Small intestine (tissue), 7 donors: Measurements from ENCODE around the gene SEC14L1. TPM values are rescaled to one million over a fixed set of nuclear protein-coding genes. Genes with fewer than 3 reads are reported as not detected.

Experiments used
- DNase-seq, 2 donors: peaks; one replicate each; pipeline versions ENCODE4 v3.0.0 to v3.0.0-alpha.2; 2013
- FAIRE-seq: peaks from 2 replicates; lab custom pipeline; 2012; peaks lifted over from hg19 to GRCh38; lab: Jason Lieb, UNC
- H3K27ac ChIP-seq, 3 donors: one replicate each; pipeline ENCODE4 v1.5.1; 2013; ENCODE audit warnings: low read length in 2 of 3, mild to moderate bottlenecking in 2 of 3, control low read depth in 1 of 3, inconsistent platforms in 1 of 3, low read depth in 1 of 3, moderate library complexity in 1 of 3
- H3K27me3 ChIP-seq, 3 donors: one replicate each; pipeline ENCODE4 v1.6.1; 2013; ENCODE audit warnings: low read length in 3 of 3, inconsistent platforms in 1 of 3; ENCODE audit not compliant: control insufficient read depth in 3 of 3, insufficient read depth in 3 of 3
- H3K36me3 ChIP-seq, 3 donors: one replicate each; pipeline ENCODE4 v1.6.1; 2013; ENCODE audit warnings: low read length in 3 of 3, inconsistent platforms in 1 of 3, low read depth in 1 of 3, mild to moderate bottlenecking in 1 of 3, moderate library complexity in 1 of 3; ENCODE audit not compliant: control insufficient read depth in 3 of 3, insufficient read depth in 2 of 3
- H3K4me1 ChIP-seq, 3 donors: one replicate each; pipeline ENCODE4 v1.6.1; 2013; ENCODE audit warnings: low read length in 2 of 3, inconsistent platforms in 1 of 3, low read depth in 1 of 3, mild to moderate bottlenecking in 1 of 3, moderate library complexity in 1 of 3; ENCODE audit not compliant: control insufficient read depth in 3 of 3, insufficient read depth in 2 of 3
- H3K4me3 ChIP-seq, 3 donors: one replicate each; pipeline ENCODE4 v1.5.1; 2013; ENCODE audit warnings: low read length in 3 of 3, control low read depth in 1 of 3, inconsistent platforms in 1 of 3, low read depth in 1 of 3, mild to moderate bottlenecking in 1 of 3, moderate library complexity in 1 of 3
- H3K9me3 ChIP-seq, 2 donors: one replicate each; pipeline ENCODE4 v1.6.1; 2013; ENCODE audit warnings: low read depth in 1 of 2, low read length in 1 of 2; ENCODE audit not compliant: control insufficient read depth in 2 of 2, insufficient read depth in 1 of 2
- WGBS, 3 donors: extraction: QIAGEN DNeasy Blood & Tissue Kit; methylation state at CpG; one replicate each; pipeline ENCODE4 v1.1.7; 2013; 5-methylcytosine and 5-hydroxymethylcytosine counted together
- polyA plus RNA-seq, 4 donors: library from polyadenylated mRNA; stranded (reverse) in 3 of 4; unstranded in 1 of 4; fragments of 200-250 nt in 3 of 4; fragments of 120-200 nt in 1 of 4; gene quantifications; one replicate each; pipeline versions ENCODE4 v1.2.1 to v1.2.3, GENCODE V29; 2013
- donor health status: healthy with polysubstance abuse.
- donor health status: control.
- donor health status: control.
- donor health status: Bipolar disorder and iron deficiency.
- donor health status: healthy.

The SEC14L1 gene
- polyA plus RNA-seq, 4 donors = 14.5 to 27.4 (median 20.7) TPM

DNA sequence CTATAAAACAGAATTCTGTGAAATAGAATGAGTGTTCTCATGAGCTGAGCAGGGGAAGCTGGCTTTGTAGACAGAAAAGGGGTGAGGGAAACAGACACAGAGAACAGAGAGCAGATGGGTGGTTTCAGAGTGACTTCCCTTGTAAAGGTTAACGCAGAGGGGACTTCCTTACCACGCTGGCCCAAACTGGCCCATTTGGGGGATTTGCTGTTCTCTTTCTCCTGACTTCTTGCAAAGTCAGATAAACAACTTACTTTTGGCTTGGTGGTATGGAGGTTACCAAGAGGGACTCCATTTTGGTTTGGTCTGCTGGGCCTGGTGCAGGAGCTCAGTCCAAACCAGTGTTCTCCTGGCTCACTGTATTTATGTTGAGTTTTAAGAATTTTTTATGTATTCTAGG lies 48.4 kb downstream of the SEC14L1 start:
- H3K4me1 ChIP-seq = peaks cover 0 to 6% (median 0%) of the 10 kb centered on the region in 3 donors
- peaks cover 0 to 27% (median 4%) of the 10 kb centered on the region in 3 donors for H3K36me3 ChIP-seq
- 54 to 85% (median 80%) methylated on average over 2 of the region's 2 CpGs for WGBS, 3 donors
- no peaks in the 10 kb centered on the region for H3K9me3 ChIP-seq
- no peak overlapping the region for H3K27ac ChIP-seq
- FAIRE-seq (no peak), DNase-seq (no peak)
- H3K4me3 ChIP-seq = no peak overlapping the region
- H3K27me3 ChIP-seq = no peaks in the 10 kb centered on the region

DNA sequence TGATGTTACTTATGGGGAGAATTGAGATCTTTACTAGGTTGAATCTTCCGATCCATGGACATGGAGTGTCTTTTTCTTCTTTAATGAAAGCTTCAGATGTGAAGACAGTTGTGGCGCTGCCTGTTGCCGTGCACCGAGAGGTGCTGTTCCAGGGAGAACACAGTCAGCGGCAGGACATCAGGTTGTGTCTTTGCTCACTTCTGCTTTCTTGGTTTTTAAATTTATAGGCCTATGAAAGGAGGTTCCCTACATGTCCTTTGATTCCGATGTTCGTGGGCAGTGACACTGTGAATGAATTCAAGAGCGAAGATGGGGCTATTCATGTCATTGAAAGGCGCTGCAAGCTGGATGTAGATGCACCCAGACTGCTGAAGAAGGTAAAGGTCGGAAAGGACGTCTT lies 49.8 kb downstream of the SEC14L1 start:
- peaks cover 0 to 6% (median 0%) of the 10 kb centered on the region in 3 donors for H3K4me1 ChIP-seq
- H3K27ac ChIP-seq = no peak overlapping the region
- DNase-seq (no peak), FAIRE-seq (no peak)
- H3K9me3 ChIP-seq = no peaks in the 10 kb centered on the region
- H3K27me3 ChIP-seq = no peaks in the 10 kb centered on the region
- no peak overlapping the region for H3K4me3 ChIP-seq
- WGBS, 3 donors = 90 to 98% (median 95%) methylated on average over 11 of the region's 11 CpGs
- peaks cover 5 to 40% (median 10%) of the 10 kb centered on the region in 3 donors for H3K36me3 ChIP-seq

DNA sequence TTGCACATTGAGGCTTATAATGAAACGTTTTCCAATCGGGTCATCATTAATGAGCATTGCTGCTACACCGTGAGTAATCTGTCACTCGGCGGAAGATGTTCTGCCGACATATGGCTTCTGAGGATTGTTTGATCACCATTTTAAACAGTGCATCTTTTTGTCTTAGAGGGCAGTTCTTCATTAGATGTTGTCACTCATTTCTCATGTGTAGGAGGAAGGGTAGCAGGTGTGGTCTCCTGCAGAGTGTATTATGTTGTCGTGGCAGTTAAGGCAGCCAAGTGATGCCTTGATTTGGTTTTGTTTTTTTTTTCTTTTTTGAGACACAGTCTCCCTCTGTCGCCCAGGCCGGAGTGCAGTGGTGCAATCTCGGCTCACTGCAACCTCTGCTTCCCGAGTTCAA lies 50.5 kb downstream of the SEC14L1 start:
- no peak overlapping the region for H3K27ac ChIP-seq

DNA sequence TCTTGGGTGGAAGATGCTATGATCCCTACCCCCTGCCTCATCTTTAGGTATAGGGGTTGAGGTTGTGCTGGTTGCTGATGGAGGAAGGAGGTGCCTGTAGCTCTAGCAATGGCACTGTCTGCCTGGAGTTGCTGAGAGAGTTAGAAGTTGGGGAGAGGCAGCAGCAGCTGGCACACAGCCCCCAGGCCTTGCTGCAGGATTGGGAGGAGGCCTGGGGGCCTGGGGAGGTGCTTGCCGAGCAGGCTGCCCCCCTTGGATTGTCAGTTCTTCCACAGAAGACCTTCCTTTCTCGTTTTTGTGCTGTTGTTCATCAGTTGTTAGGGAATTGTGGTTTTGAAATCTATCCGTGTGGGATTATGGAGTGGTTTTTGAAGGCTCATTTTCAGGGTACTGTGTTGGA lies 52.9 kb downstream of the SEC14L1 start:
- Histone ChIP-seq H3K27ac (no peak overlapping the region), H3K4me3 (no peak overlapping the region), H3K27me3 (no peaks in the 10 kb centered on the region), H3K4me1 (no peaks in the 10 kb centered on the region), H3K36me3 (peaks cover 10 to 49% (median 13%) of the 10 kb centered on the region in 3 donors), H3K9me3 (no peaks in the 10 kb centered on the region)
- FAIRE-seq = no peak
- WGBS, 3 donors = 80 to 91% (median 86%) methylated on average over 3 of the region's 3 CpGs
- DNase-seq = no peak

More for the DNA sequence above, 50.5 kb downstream of the SEC14L1 start:
- WGBS, 3 donors = 89 to 92% (median 89%) methylated on average over 11 of the region's 11 CpGs
- Histone ChIP-seq H3K9me3 (no peaks in the 10 kb centered on the region), H3K27me3 (no peaks in the 10 kb centered on the region), H3K4me3 (no peak overlapping the region), H3K4me1 (peaks cover 0 to 4% (median 0%) of the 10 kb centered on the region in 3 donors), H3K36me3 (peaks cover 7 to 42% (median 11%) of the 10 kb centered on the region in 3 donors)
- no peak for FAIRE-seq
- DNase-seq = no peak

DNA sequence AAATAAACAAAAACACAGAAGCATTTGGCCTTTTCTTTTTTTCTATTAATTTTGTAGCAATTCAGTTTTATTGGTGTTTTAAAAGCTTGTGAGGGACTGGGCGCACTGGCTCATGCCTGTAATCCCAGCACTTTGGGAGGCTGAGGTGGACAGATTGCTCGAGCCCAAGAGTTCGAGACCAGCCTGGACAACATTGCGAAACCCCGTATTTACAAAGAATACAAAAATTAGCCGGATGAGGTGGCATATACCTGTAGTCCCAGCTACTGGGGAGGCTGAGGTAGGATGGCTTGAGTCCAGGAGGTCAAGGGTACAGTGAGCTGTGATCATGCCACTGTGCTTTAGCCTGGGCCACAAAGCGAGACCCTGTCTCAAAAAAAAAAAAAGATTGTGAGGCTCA lies 53.4 kb downstream of the SEC14L1 start:
- Histone ChIP-seq H3K9me3 (no peaks in the 10 kb centered on the region), H3K4me1 (no peaks in the 10 kb centered on the region), H3K27ac (no peak overlapping the region), H3K36me3 (peaks cover 10 to 51% (median 14%) of the 10 kb centered on the region in 3 donors), H3K27me3 (no peaks in the 10 kb centered on the region), H3K4me3 (no peak overlapping the region)
- DNase-seq (no peak), FAIRE-seq (no peak)
- 96 to 97% (median 97%) methylated on average over 7 of the region's 7 CpGs for WGBS, 3 donors

DNA sequence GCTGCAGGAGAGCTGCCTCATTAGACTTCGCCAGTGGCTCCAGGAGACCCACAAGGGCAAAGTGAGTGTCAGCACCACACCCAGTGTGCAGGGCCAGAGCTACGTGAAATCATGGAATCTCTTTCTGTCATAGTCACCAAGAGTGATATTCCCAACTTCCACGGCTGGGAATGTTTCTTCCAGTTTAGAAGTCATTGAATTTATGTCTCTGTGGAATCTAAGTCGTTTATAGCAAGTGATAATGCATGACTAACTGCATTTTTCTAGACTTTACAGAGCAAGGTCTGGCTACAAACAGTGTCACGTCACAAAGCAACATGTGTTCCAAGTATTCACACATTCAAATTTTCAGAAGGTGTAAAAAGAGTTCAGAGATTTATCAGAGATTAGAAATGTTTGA lies 55.5 kb downstream of the SEC14L1 start:
- Histone ChIP-seq H3K27me3 (no peaks in the 10 kb centered on the region), H3K27ac (no peak overlapping the region), H3K36me3 (peaks cover 13 to 61% (median 24%) of the 10 kb centered on the region in 3 donors), H3K9me3 (no peaks in the 10 kb centered on the region), H3K4me1 (no peaks in the 10 kb centered on the region), H3K4me3 (no peak overlapping the region)
- DNase-seq = no peak
- FAIRE-seq = no peak
- WGBS, 3 donors = 84 to 86% (median 85%) methylated on average over 5 of the region's 5 CpGs

DNA sequence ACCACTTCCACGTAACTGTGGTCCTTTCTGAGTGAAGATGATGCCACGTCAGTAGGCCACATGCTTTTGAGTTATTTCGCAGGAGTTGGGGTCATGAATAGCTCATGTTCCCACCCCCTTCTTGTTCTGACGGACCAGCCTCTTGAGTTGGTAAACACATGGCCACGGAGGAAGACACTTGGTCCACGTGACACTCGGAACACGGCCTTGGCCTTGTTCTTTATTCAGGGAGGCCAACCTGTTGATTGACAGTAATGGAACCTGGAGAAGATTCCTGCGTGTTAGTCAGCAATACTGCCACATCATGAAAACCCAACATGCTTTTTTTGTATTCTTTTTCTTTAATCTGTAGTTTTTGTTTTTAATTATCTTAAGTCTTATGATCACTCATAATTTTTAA lies 56.3 kb downstream of the SEC14L1 start:
- Histone ChIP-seq H3K27me3 (no peaks in the 10 kb centered on the region), H3K4me3 (no peak overlapping the region), H3K9me3 (no peaks in the 10 kb centered on the region), H3K27ac (no peak overlapping the region), H3K4me1 (no peaks in the 10 kb centered on the region), H3K36me3 (peaks cover 13 to 63% (median 25%) of the 10 kb centered on the region in 3 donors)
- no peak for DNase-seq
- 95 to 99% (median 97%) methylated on average over 9 of the region's 9 CpGs for WGBS, 3 donors
- FAIRE-seq = no peak

DNA sequence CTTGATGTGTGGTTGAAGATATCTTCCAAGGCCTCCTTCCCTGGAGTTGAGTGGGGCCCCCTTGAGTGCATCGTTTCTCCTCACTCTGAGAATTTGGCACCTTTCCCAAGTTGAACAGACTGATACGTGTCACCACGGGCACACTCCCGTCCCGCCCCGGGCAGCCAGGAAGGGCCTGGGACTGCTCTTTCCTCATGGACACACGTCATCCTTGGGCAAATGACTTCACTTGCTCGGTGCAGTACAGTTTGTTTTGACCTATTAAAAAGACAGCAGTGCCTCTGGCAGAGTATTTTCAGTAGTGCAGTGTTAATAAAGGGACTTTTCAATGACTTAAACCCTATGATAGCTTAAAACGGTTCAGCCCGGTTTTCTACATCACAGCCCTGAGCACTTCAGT lies 59.9 kb downstream of the SEC14L1 start:
- Histone ChIP-seq H3K4me3 (no peak overlapping the region), H3K27me3 (no peaks in the 10 kb centered on the region), H3K27ac (no peak overlapping the region), H3K4me1 (no peaks in the 10 kb centered on the region), H3K36me3 (peaks cover 15 to 63% (median 18%) of the 10 kb centered on the region in 3 donors), H3K9me3 (no peaks in the 10 kb centered on the region)
- no peak for DNase-seq
- FAIRE-seq = no peak
- 63 to 66% (median 65%) methylated on average over 10 of the region's 10 CpGs for WGBS, 3 donors

DNA sequence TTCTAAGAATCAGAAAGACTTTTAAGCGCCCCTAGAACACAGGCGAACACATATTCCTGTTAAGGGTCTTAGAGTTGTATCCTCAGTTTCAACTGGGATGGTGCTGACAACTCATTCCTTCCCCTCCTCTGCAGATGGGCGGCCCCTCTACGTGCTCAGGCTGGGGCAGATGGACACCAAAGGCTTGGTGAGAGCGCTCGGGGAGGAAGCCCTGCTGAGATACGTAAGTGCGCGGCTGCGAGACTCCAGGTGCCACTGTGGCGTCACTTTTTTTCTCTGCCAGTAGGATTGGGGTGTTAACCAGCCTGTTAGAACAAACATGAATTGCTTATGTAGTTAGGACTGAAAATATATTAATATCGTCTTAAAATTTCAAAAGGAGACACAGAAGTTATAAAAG lies 62.7 kb downstream of the SEC14L1 start:
- WGBS, 3 donors = 95 to 96% (median 95%) methylated on average over 12 of the region's 12 CpGs
- no peaks in the 10 kb centered on the region for H3K9me3 ChIP-seq
- no peaks in the 10 kb centered on the region for H3K4me1 ChIP-seq
- no peaks in the 10 kb centered on the region for H3K27me3 ChIP-seq
- peaks cover 15 to 69% (median 16%) of the 10 kb centered on the region in 3 donors for H3K36me3 ChIP-seq
- DNase-seq = no peak
- FAIRE-seq = no peak
- H3K4me3 ChIP-seq = no peak overlapping the region
- no peak overlapping the region for H3K27ac ChIP-seq
